Ishikawa (cell line): ENCODE measurements around the gene PRRC2B.

ENCODE experiments used
- CEBPB ChIP-seq: IDR thresholded peaks from 2 replicates; pipeline ENCODE4 v1.6.1; 2012
- FOXM1 ChIP-seq: IDR thresholded peaks from 2 replicates; pipeline ENCODE4 v1.6.1; 2012; ENCODE audit warnings: low read depth, borderline replicate concordance
- NFIC ChIP-seq: IDR thresholded peaks from 2 replicates; pipeline ENCODE4 v1.6.1; 2012
- RAD21 ChIP-seq: IDR thresholded peaks from 2 replicates; pipeline ENCODE4 v1.6.1; 2012; ENCODE audit warnings: low read depth
- TAF1 ChIP-seq: IDR thresholded peaks from 2 replicates; pipeline ENCODE4 v1.6.1; 2012; ENCODE audit warnings: low read depth, mild to moderate bottlenecking
- TF ChIP-seq, protein P1 (sequence below): IDR thresholded peaks from 2 replicates; pipeline ENCODE4 v1.6.1; 2012
- TF ChIP-seq, protein P2 (sequence below): IDR thresholded peaks from 2 replicates; pipeline ENCODE4 v1.6.1; 2012

DNA sequence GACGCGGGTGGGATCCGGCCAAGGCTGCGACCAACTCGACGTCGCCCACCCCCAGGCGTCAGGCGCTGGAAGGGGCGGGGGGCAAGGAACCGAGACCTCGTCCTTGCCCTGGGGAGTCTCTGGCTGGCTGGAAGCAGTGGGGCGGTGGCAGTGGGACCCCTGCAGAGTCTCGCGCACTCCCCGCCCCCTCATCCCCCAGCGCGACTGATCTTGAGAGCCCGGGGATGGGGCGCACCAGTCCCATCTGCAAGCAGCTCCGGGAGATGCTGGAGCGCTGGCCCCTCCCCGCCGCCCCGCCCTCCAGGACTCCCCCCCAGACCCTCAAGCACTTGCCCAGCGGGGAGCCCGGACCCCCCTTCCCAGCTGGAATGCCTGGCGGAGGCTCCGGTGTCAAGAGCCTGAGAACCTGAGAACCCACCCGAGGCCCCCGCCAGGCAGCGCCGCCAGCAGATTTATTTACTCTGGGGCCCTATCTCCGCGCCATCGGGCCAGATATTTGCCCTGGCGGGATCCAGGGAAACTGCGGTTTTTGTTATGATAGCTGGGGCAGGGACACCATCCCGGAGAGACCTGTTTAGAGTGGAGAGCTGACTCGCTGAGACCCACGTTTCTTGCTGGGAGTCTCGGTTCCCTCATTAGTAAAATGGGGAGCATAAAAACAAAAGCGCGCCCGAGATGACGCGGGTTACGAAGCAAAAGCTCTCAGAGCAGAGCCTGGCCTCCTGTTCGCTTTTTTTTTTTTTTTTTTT is 152.6 kb downstream of the PRRC2B start:
- no peak for TF ChIP-seq TAF1
- no peak for TF ChIP-seq FOXM1
- no peak for TF ChIP-seq RAD21
- no peak for TF ChIP-seq CEBPB
- TF ChIP-seq, protein P1, sequence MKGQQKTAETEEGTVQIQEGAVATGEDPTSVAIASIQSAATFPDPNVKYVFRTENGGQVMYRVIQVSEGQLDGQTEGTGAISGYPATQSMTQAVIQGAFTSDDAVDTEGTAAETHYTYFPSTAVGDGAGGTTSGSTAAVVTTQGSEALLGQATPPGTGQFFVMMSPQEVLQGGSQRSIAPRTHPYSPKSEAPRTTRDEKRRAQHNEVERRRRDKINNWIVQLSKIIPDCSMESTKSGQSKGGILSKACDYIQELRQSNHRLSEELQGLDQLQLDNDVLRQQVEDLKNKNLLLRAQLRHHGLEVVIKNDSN, result no peak
- no peak for TF ChIP-seq NFIC
- TF ChIP-seq, protein P2, sequence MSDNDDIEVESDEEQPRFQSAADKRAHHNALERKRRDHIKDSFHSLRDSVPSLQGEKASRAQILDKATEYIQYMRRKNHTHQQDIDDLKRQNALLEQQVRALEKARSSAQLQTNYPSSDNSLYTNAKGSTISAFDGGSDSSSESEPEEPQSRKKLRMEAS, result no peak
